ENCODE results near the gene HPX. TPM values are rescaled to one million over a fixed set of nuclear protein-coding genes. Genes with fewer than 3 reads are reported as not detected.

HPX gene
- polyA plus RNA-seq, 1 experiment, result 0.87 TPM

- DNase-seq (ENCODE audit: low read depth), result no peak
- POLR2A ChIA-PET, result no interaction called here
- H3K27me3 ChIP-seq (ENCODE audit: control insufficient read depth, insufficient read depth, low read length), result no peaks in the 10 kb centered on the region
Observed at GRCh38 chr11:6474806-6475500, 34.2 kb upstream of the HPX start.

GRCh38 chr11:6474413-6474792 lies 33.6 kb upstream of the HPX start:
- Histone ChIP-seq H3K36me3 (ENCODE audit: control insufficient read depth, insufficient read depth, low read length) (peaks cover 21% of the 10 kb centered on the region), H3K27me3 (ENCODE audit: control insufficient read depth, insufficient read depth, low read length) (no peaks in the 10 kb centered on the region), H3K4me3 (ENCODE audit: low read depth, low read length) (peak overlapping the region; percentile 56)
- no peak for DNase-seq (ENCODE audit: low read depth)
- ChIA-PET POLR2A (no interaction called here), CTCF (interaction anchor here (1.2 to 1.4 kb wide), 2 partner anchors 9 to 144 kb away, joined by 3 read pairs; partner anchors contain the start of gene TPP1)
- no peak for TF ChIP-seq CTCF (IDR thresholded peaks at IDR 0.05; ENCODE audit: insufficient read depth, low read depth, low read length)

More at GRCh38 chr11:6474806-6475500, 34.2 kb upstream of the HPX start:
- CTCF ChIA-PET, result interaction anchor here (1.2 to 1.3 kb wide), 3 partner anchors 8 to 56 kb away, joined by 3 to 5 read pairs (median 3); no protein-coding TSS in a partner anchor
- Histone ChIP-seq H3K36me3 (ENCODE audit: control insufficient read depth, insufficient read depth, low read length) (peaks cover 21% of the 10 kb centered on the region), H3K4me3 (ENCODE audit: low read depth, low read length) (no peak overlapping the region)
- TF ChIP-seq CTCF (IDR thresholded peaks at IDR 0.05; ENCODE audit: insufficient read depth, low read depth, low read length), result no peak

GRCh38 chr11:6473451-6474412 lies 32.9 kb upstream of the HPX start, which contains the start of gene TRIM3:
TRIM3 (minus strand) TSS chr11:6473941; CDS start chr11:6465695, 8,246 bp downstream.
- ChIA-PET CTCF (interaction anchor here (0.7 to 1.4 kb wide), 5 partner anchors 9 to 145 kb away, joined by 3 to 5 read pairs (median 3); partner anchors contain the start of gene TPP1), POLR2A (no interaction called here)
- TF ChIP-seq CTCF (IDR thresholded peaks at IDR 0.05; ENCODE audit: insufficient read depth, low read depth, low read length), result peak; percentile 67
- peak; percentile 44 for DNase-seq (ENCODE audit: low read depth)
- Histone ChIP-seq H3K36me3 (ENCODE audit: control insufficient read depth, insufficient read depth, low read length) (peaks cover 17% of the 10 kb centered on the region), H3K27me3 (ENCODE audit: control insufficient read depth, insufficient read depth, low read length) (no peaks in the 10 kb centered on the region), H3K4me3 (ENCODE audit: low read depth, low read length) (peak within 1 kb of the TSS; percentile 85)

- no peaks in the 10 kb centered on the region for H3K27me3 ChIP-seq (ENCODE audit: control insufficient read depth, insufficient read depth, low read length)
- CTCF ChIA-PET, result interaction anchor here (1.3 to 1.4 kb wide), 4 partner anchors 10 to 146 kb away, joined by 3 to 5 read pairs (median 4); partner anchors contain the start of gene TPP1
- peak overlapping the region; percentile 85 for H3K4me3 ChIP-seq (ENCODE audit: low read depth, low read length)
- no peak for TF ChIP-seq CTCF (IDR thresholded peaks at IDR 0.05; ENCODE audit: insufficient read depth, low read depth, low read length)
- peaks cover 10% of the 10 kb centered on the region for H3K36me3 ChIP-seq (ENCODE audit: control insufficient read depth, insufficient read depth, low read length)
- POLR2A ChIA-PET, result no interaction called here
- no peak for DNase-seq (ENCODE audit: low read depth)
Observed at GRCh38 chr11:6472934-6473333, 32.1 kb upstream of the HPX start.

- POLR2A ChIA-PET, result no interaction called here
Observed at GRCh38 chr11:6469599-6469998, 28.8 kb upstream of the HPX start.

More at GRCh38 chr11:6469599-6469998, 28.8 kb upstream of the HPX start:
- no peaks in the 10 kb centered on the region for H3K27me3 ChIP-seq (ENCODE audit: control insufficient read depth, insufficient read depth, low read length)
- TF ChIP-seq CTCF (IDR thresholded peaks at IDR 0.05; ENCODE audit: insufficient read depth, low read depth, low read length), result no peak
- H3K36me3 ChIP-seq (ENCODE audit: control insufficient read depth, insufficient read depth, low read length), result peaks cover 4% of the 10 kb centered on the region
- H3K4me3 ChIP-seq (ENCODE audit: low read depth, low read length), result no peak overlapping the region
- CTCF ChIA-PET, result no interaction called here
- DNase-seq (ENCODE audit: low read depth), result no peak
